CD14-positive monocyte (primary cell): ENCODE data around the gene DUS4L. TPM values are rescaled to one million over a fixed set of nuclear protein-coding genes. Genes with fewer than 3 reads are reported as not detected.

Experiments
- DNase-seq, 3 donors: peaks; one replicate each; pipeline ENCODE4 v3.0.0-alpha.2; 2011 to 2022
- H2AFZ ChIP-seq: 2 replicates; pipeline ENCODE4 v1.6.0; 2012; ENCODE audit warnings: mild to moderate bottlenecking, low read depth, low read length, inconsistent platforms; ENCODE audit not compliant: insufficient read depth, poor library complexity, severe bottlenecking
- H3K27ac ChIP-seq, 2 donors: 1 replicate in 1 of 2; 2 replicates in 1 of 2; pipeline ENCODE4 v1.5.1; 2012 to 2013; ENCODE audit warnings: low read length in 2 of 2, control low read depth in 1 of 2, inconsistent platforms in 1 of 2, low read depth in 1 of 2, mild to moderate bottlenecking in 1 of 2
- H3K27me3 ChIP-seq, 2 donors: one replicate each; pipeline versions ENCODE4 v1.6.0 to v1.6.1; 2011 to 2013; ENCODE audit warnings: low read length in 2 of 2; ENCODE audit not compliant: control insufficient read depth in 2 of 2, insufficient read depth in 2 of 2
- H3K36me3 ChIP-seq, 2 donors: replicated peaks in 1 of 2; 1 replicate in 1 of 2; 2 replicates in 1 of 2; pipeline versions ENCODE4 v1.5.1 to v1.6.1; 2012 to 2013; ENCODE audit warnings: low read length in 2 of 2, control low read depth in 1 of 2, inconsistent platforms in 1 of 2, mild to moderate bottlenecking in 1 of 2; ENCODE audit not compliant: insufficient read depth in 2 of 2, control insufficient read depth in 1 of 2
- H3K4me1 ChIP-seq, 2 donors: 1 replicate in 1 of 2; 2 replicates in 1 of 2; pipeline versions ENCODE4 v1.5.1 to v1.6.1; 2012 to 2013; ENCODE audit warnings: low read length in 2 of 2, control low read depth in 1 of 2, inconsistent platforms in 1 of 2, mild to moderate bottlenecking in 1 of 2, moderate library complexity in 1 of 2; ENCODE audit not compliant: insufficient read depth in 2 of 2, control insufficient read depth in 1 of 2
- H3K4me2 ChIP-seq: replicated peaks from 2 replicates; pipeline ENCODE3; 2012; ENCODE audit warnings: low read length, moderate library complexity, mild to moderate bottlenecking; ENCODE audit not compliant: poor library complexity, severe bottlenecking; ENCODE audit errors: extremely low read depth
- H3K4me3 ChIP-seq, 3 experiments: fragments of 200-600 bp in 1 of 3; sonication (generic) in 1 of 3; replicated peaks in 1 of 3; 1 replicate in 2 of 3; 2 replicates in 1 of 3; pipeline ENCODE4 v1.5.1; 2011 to 2013; ENCODE audit warnings: low read length in 3 of 3, mild to moderate bottlenecking in 3 of 3, control low read depth in 2 of 3, low read depth in 2 of 3, inconsistent platforms in 1 of 3, moderate library complexity in 1 of 3
- H3K79me2 ChIP-seq: 2 replicates; pipeline ENCODE4 v1.6.0; 2012; ENCODE audit warnings: mild to moderate bottlenecking, control low read depth, inconsistent platforms, low read length, moderate library complexity; ENCODE audit not compliant: insufficient read depth
- H3K9ac ChIP-seq: 2 replicates; pipeline ENCODE4 v1.6.0; 2017; ENCODE audit warnings: low read length, mild to moderate bottlenecking; ENCODE audit not compliant: insufficient read depth, poor library complexity, severe bottlenecking
- H3K9me3 ChIP-seq, 2 donors: replicated peaks in 1 of 2; 1 replicate in 1 of 2; 2 replicates in 1 of 2; pipeline versions ENCODE4 v1.5.1 to v1.6.1; 2012 to 2013; ENCODE audit warnings: low read length in 2 of 2, control low read depth in 1 of 2; ENCODE audit not compliant: control insufficient read depth in 1 of 2, insufficient read depth in 1 of 2
- H4K20me1 ChIP-seq: 2 replicates; pipeline ENCODE4 v1.6.0; 2012; ENCODE audit warnings: mild to moderate bottlenecking, low read length, control low read depth, moderate library complexity; ENCODE audit not compliant: insufficient read depth
- H3K27ac Mint-ChIP-seq, 7 donors: one replicate each; pipeline ENCODE4 v1.8.0; 2020; ENCODE audit warnings: mild to moderate bottlenecking in 7 of 7, mixed read lengths in 7 of 7, moderate library complexity in 6 of 7, inconsistent platforms in 2 of 7
- H3K27me3 Mint-ChIP-seq, 3 donors: one replicate each; pipeline ENCODE4 v1.8.0; 2021 to 2022; ENCODE audit warnings: low read depth in 3 of 3, mild to moderate bottlenecking in 3 of 3, mixed read lengths in 3 of 3, moderate library complexity in 3 of 3, inconsistent platforms in 1 of 3
- H3K36me3 Mint-ChIP-seq, 2 donors: one replicate each; pipeline ENCODE4 v1.8.0; 2020; ENCODE audit warnings: mixed read lengths in 2 of 2, inconsistent platforms in 1 of 2, mild to moderate bottlenecking in 1 of 2
- H3K4me1 Mint-ChIP-seq: one replicate; pipeline ENCODE4 v1.8.0; 2020; ENCODE audit warnings: mild to moderate bottlenecking, mixed read lengths
- H3K4me3 Mint-ChIP-seq, 2 donors: one replicate each; pipeline ENCODE4 v1.8.0; 2020; ENCODE audit warnings: mild to moderate bottlenecking in 2 of 2, mixed read lengths in 2 of 2, moderate library complexity in 1 of 2
- H3K9me3 Mint-ChIP-seq, 7 donors: one replicate each; pipeline ENCODE4 v1.8.0; 2020 to 2022; ENCODE audit warnings: mixed read lengths in 7 of 7, mild to moderate bottlenecking in 6 of 7, moderate library complexity in 6 of 7, inconsistent platforms in 2 of 7
- CTCF ChIP-seq: fragments of 200-600 bp; IDR thresholded peaks from one replicate; pipeline ENCODE4 v1.8.0; 2022; ENCODE audit warnings: antibody characterized with exemption, mild to moderate bottlenecking
- intact Hi-C, 2 donors: fragments of 100-400 bp; cut with micrococcal nuclease; formaldehyde crosslinking; loops; one replicate each; pipeline versions ENCODE4 v1.15.0 to v1.15.1; 2023
- polyA plus RNA-seq, 3 donors: library from polyadenylated mRNA; depleted of rRNA in 1 of 3; unstranded in 2 of 3; stranded (reverse) in 1 of 3; fragments of 300-500 nt in 2 of 3; fragments of >200 nt in 1 of 3; fragmentation: Illumina TruSeq in 2 of 3; gene quantifications; 1 replicate in 2 of 3; 2 replicates in 1 of 3; pipeline ENCODE4 v1.2.3, GENCODE V29; 2012 to 2021

DUS4L gene
- polyA plus RNA-seq, 3 donors: 1.6 to 2.3 (median 1.7) TPM

DNA sequence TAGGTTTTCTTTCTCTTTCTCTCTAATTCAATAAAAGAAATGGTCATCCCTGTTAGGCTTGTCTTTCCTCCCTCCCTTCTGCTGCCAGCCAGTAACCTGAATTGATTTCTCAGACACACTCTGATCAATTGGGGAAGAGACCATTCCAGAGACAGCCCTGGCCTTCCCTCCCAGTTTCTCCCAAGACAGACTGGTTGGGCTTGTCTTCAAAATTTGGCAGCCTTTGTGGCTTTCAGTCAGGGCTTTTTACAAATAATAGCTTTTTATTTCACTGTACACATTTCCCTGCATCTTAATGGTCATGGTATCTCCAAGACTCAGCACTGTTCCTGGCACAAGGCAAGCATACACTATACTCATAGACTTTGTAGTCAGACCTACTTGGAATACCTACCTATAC lies 50.2 kb downstream of the DUS4L start:
- Histone ChIP-seq H3K27me3 (no peaks in the 10 kb centered on the region), H3K4me2 (no peak overlapping the region), H3K36me3 (peaks cover 27 to 65% of the 10 kb centered on the region in 2 donors), H3K4me3 (no peak overlapping the region), H3K9me3 (no peaks in the 10 kb centered on the region), H3K27ac (no peak overlapping the region), H3K4me1 (no peaks in the 10 kb centered on the region), H3K79me2 (no peaks in the 10 kb centered on the region), H3K9ac (no peak overlapping the region), H4K20me1 (no peaks in the 10 kb centered on the region), H2AFZ (no peak overlapping the region)
- Mint-ChIP-seq H3K27me3 (no peaks in the 10 kb centered on the region), H3K27ac (peak overlapping the region in 2 of 7 donors; percentile 28 to 53), H3K4me1 (no peaks in the 10 kb centered on the region), H3K36me3 (peaks cover 45 to 52% of the 10 kb centered on the region in 2 donors), H3K4me3 (no peak overlapping the region), H3K9me3 (no peaks in the 10 kb centered on the region)
- no peak for TF ChIP-seq CTCF
- intact Hi-C loops: no loop called here
- DNase-seq: no peak

GRCh38 chr7:107614425-107614824 lies 50.7 kb downstream of the DUS4L start:
- Histone ChIP-seq H3K9me3 (no peaks in the 10 kb centered on the region), H3K36me3 (peaks cover 25 to 61% of the 10 kb centered on the region in 2 donors), H3K4me3 (no peak overlapping the region), H3K4me1 (no peaks in the 10 kb centered on the region), H3K4me2 (no peak overlapping the region), H2AFZ (no peak overlapping the region), H4K20me1 (no peaks in the 10 kb centered on the region), H3K27ac (no peak overlapping the region), H3K27me3 (no peaks in the 10 kb centered on the region), H3K9ac (no peak overlapping the region), H3K79me2 (no peaks in the 10 kb centered on the region)
- peak overlapping the region in 1 of 7 donors; percentile 46 for H3K27ac Mint-ChIP-seq
- intact Hi-C loops: no loop called here
- peaks cover 42 to 47% of the 10 kb centered on the region in 2 donors for H3K36me3 Mint-ChIP-seq
- no peak for TF ChIP-seq CTCF
- no peaks in the 10 kb centered on the region for H3K27me3 Mint-ChIP-seq
- DNase-seq: no peak
- H3K9me3 Mint-ChIP-seq: no peaks in the 10 kb centered on the region
- no peaks in the 10 kb centered on the region for H3K4me1 Mint-ChIP-seq
- H3K4me3 Mint-ChIP-seq: no peak overlapping the region
